ELF-1 (cell line): Measurements from ENCODE around the gene OTOP2.
"Not testable (repeated sequence)": the region's sequence is repeated elsewhere in the genome, so short reads cannot be mapped to it uniquely, and the experiment has no call there.

Source experiments
- DNase-seq: peaks from one replicate; pipeline ENCODE4 v3.0.0-alpha.2; 2016; ENCODE audit warnings: low read depth, low spot score

Gene OTOP2

GRCh38 chr17:74971069-74971841, 47.2 kb downstream of the OTOP2 start:
- DNase-seq = peak; percentile 25

GRCh38 chr17:74971842-74972106, 47.7 kb downstream of the OTOP2 start:
- DNase-seq = peak; percentile 37

- DNase-seq = peak; percentile 65
Measured at GRCh38 chr17:74972107-74972972, 48.3 kb downstream of the OTOP2 start, which contains the start of gene HID1. TSS of gene HID1 (minus strand) at chr17:74972759. CDS start at chr17:74972656, 103 bp downstream.

- peak; percentile 27 for DNase-seq
Measured at GRCh38 chr17:74972973-74973328, 48.9 kb downstream of the OTOP2 start.

GRCh38 chr17:74975943-74976342, 51.9 kb downstream of the OTOP2 start:
- no peak for DNase-seq

- DNase-seq = no peak
Measured at GRCh38 chr17:74977802-74978201, 53.7 kb downstream of the OTOP2 start.

- no peak for DNase-seq
Measured at GRCh38 chr17:74978240-74978639, 54.2 kb downstream of the OTOP2 start.

GRCh38 chr17:74979408-74980146, 55.5 kb downstream of the OTOP2 start:
- no peak for DNase-seq

GRCh38 chr17:74981318-74981978, 57.4 kb downstream of the OTOP2 start:
- no peak for DNase-seq

GRCh38 chr17:74981979-74982662, 58.0 kb downstream of the OTOP2 start:
- peak; percentile 88 for DNase-seq

- DNase-seq = not testable (repeated sequence)
Measured at GRCh38 chr17:74982663-74983313, 58.7 kb downstream of the OTOP2 start.
